Stimulated activated CD8-positive, alpha-beta memory T cell treated with anti-CD3 and anti-CD28 coated beads, Interleukin-15, amount 100 ng/mL, for 48 hours (primary cell): ENCODE data around the gene GPR39.

Source experiments
- DNase-seq, 2 donors: peaks; one replicate each; pipeline ENCODE4 v3.0.0-alpha.2; 2020; ENCODE audit warnings: low read depth in 2 of 2

Gene GPR39

DNA sequence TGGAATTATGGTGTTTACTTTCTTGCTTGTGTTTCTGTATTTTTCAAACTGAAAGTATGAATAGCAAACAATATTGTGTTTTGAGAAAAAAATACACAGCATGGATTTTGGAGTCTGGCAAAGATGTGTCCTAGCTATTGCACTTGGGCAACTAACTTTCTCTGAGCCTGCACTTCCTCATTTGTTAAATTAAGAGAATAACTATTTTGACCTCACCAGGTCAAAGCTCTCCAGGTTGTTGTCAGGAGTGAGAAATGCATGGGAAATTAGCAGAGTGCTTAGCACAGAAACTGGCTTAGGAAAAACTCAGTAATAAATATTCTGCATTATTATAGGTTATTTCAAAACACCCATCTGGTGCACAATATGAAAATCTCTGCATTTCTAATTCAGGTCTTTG, 225.2 kb downstream of the GPR39 start:
- DNase-seq = no peak

- no peak for DNase-seq
These were observed 225.8 kb downstream of the GPR39 start for GRCh38 chr2:132642415-132642814.

- no peak for DNase-seq
These were observed 228.6 kb downstream of the GPR39 start for GRCh38 chr2:132645176-132645575.

DNA sequence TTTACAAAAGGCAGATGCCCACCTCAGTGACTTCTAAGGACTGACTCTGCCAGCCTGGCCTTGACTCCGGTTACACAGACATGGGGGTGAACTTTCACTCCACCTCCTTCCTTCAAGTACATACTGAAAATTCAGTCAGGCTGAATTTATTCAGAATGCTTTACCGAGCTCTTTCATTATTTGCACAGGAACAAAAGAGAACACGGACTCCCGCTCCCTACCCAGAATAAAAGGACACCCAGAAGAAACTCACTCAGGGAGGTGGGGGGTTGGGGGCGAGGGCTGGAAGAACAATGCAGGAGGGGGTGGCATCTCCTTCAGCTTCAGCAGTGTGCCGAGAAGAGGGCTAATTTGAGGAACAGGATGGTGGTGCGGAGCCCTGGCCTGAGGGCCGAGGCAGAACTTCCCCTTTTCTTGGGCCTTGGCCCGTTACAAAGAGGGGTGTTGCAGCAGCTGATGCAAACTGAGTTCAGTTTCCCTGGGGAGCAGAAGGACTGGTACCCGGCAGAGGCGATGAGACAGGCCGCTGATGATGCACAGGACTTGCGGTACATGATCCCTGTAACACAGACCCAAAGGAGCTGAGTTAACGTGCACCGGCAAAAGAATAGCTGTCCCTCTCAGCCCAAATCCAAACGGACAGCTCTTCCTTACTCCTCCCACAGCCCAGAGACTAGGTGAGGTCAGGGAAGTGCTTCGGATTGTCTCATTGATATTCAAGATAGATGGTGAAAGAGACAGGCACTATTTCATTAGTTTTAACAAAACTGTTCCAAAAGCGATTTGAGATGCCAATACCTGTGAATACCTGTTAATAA, 229.3 kb downstream of the GPR39 start:
- no peak for DNase-seq

- no peak for DNase-seq
These were observed 230.0 kb downstream of the GPR39 start for GRCh38 chr2:132646540-132647108.

DNA sequence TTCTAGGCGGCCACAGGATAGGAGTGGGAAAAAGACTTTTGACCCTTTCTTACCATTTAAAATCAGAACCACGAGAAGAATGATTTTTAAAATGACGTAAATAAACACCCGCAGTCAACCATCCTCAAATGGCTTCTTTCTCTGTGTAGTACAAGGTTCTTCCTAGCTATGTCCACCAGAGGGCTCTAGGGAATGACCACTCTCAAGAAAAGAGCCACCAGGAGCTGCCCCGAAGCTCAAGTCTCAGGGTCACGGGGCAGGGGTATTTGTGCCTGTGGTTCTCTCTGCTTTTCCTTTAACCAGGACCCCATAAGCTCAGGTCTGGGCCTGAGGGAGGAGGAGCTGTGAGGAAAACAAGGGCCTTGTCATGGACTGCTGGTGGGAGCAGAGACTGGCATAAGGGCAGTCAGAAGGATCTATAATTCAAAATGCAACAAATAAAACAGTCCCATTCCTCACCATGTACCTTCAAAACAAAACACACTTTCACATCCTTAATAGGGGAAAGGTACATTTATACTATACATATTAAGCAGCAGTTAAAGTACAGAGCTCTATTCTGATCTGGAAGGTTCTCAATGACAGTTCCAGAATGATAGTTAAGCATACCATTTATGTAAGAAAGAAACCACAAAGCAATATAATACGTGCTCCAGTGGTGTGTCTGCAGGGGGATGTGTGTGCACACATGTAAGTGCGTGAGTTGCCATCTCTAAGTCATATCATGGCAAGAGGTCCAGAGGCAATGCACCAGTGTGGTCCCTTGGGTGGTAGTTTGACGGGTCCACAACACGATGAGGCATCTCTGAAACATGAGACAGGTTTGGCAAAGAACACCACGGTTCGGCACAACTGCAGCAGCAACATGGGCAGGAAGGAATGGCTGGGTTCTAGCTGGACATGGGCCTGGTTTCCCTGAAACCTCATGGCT, 234.8 kb downstream of the GPR39 start:
- no peak for DNase-seq

DNA sequence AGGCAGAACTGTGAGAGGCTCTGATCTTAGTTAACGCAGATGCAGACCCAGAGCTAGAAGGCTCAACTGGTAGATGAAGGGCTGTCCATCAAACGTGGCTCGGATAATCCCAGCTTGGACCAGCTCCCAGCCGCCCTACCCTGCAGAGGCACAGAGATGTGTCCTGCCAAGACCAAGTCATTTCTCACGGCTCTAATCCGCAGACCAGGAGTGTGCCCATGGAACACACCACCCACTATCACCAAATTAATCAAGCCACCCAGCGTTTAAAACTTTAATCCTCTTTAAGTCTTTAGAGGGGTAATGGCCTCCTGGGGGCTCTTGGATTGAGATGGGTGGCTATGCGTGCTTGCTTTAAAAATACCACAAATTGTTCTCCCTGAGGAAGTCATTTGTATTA, 235.9 kb downstream of the GPR39 start:
- no peak for DNase-seq

DNA sequence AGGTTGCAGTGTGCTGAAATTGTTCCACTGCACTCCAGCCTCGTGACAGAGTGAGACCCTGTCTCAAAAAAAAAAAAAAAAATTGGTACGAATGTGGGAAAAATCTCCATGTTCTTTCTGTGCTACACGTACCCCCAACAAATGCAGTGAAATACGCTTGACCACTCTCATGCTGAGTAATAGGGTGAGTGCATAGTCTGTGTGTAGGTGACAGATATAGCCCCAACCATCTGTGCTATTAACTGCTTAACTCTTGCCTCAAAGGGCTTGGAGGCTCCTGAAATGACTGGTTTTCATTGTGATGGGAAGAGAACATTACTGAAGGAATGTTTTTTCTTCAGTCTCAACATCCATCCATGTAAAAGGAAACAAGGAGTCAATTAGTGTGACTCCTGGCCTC, 237.7 kb downstream of the GPR39 start:
- DNase-seq = no peak

DNA sequence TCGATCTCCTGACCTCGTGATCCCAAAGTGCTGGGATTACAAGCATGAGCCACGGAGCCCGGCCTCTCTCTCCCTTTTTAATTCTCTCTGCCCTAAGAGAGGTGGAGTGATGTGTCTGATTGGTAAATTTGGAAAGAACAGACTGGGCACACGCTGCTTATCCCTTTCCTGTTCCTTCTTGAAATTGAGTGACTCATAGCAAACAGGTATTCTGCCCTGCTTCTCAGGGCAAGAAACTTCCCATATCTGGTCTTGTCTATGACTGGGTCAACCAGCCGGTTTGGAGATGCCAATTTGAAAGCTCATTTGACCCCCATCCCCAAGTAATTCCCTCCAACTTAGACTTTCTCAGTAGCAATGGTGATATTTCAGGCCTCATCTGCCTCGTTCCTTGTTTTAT, 238.4 kb downstream of the GPR39 start:
- no peak for DNase-seq

DNA sequence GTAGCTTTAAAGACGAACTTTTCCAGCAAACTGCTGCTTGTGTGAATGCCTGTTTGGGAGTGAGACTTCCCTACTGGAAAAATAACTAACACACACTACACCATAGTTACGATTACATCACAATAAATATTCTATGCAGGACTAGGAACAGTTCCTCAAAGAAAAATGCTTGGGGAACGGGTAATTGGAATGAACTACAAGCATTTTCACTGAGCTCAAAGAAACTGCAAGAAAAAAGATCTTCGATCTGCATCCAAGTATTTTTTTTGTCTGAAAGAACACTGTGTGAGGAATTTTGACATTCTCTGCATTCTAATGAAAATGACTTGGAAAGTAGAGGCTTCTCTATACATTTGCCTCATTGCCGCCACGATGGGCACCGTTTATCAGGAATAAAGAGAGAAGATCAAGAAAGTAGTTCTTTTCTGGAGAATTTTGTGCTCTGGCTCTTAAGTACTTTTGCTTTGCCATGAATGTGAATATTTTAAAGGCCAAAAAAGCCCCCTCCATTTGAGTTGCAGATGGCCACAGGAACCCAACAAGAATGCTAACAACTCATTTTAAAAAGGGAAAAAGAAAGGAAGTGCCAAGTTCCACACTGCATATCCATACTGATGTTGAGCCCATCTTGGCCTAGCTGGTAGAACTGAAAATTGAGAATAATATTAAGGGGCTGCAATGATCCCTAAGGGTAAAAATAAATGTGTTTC, 239.8 kb downstream of the GPR39 start:
- DNase-seq = no peak

DNA sequence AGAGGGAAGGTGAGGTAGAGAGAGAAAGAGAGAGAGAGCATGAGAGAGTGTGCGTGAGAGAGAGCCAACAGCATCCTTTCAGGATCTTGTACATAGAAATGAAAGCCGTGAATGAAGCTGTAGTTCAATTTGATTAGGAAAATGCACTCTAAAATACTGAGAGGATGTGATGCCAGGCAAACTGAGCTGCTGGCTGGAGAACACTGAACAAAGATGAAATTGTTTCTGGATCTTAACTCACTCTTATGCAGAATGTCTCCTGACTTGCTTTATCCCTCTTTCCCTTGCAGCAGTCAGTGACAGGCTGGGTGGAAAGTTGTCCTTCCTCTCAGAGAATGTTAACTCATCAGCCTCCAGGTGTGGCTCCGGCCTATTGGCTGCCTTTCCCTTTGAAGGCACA, 242.7 kb downstream of the GPR39 start:
- no peak for DNase-seq

GRCh38 chr2:132662732-132663131, 246.1 kb downstream of the GPR39 start:
- DNase-seq = no peak

DNA sequence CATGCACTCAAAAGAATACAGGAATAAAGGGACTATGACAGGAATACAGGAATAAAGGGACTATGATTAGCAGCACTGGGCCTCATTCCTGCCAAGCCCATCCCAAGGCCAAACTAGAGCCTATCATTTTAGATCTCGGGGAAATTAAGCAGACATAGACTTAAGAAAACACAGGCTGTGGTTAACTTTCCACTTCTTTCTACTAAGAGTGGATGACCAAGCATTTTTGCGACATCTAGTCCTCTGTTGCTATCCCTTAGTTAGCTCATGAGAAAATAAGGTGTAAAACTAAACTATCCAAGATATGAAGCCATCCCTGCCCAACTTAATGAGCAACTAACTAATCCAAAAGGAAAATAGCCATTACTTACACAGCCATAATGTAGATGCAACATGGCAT, 247.5 kb downstream of the GPR39 start:
- no peak for DNase-seq

GRCh38 chr2:132665401-132666140, 249.0 kb downstream of the GPR39 start:
- DNase-seq = no peak

- DNase-seq = no peak
These were observed 251.1 kb downstream of the GPR39 start for GRCh38 chr2:132667706-132668105.

GRCh38 chr2:132668189-132668823, 251.7 kb downstream of the GPR39 start:
- no peak for DNase-seq

DNA sequence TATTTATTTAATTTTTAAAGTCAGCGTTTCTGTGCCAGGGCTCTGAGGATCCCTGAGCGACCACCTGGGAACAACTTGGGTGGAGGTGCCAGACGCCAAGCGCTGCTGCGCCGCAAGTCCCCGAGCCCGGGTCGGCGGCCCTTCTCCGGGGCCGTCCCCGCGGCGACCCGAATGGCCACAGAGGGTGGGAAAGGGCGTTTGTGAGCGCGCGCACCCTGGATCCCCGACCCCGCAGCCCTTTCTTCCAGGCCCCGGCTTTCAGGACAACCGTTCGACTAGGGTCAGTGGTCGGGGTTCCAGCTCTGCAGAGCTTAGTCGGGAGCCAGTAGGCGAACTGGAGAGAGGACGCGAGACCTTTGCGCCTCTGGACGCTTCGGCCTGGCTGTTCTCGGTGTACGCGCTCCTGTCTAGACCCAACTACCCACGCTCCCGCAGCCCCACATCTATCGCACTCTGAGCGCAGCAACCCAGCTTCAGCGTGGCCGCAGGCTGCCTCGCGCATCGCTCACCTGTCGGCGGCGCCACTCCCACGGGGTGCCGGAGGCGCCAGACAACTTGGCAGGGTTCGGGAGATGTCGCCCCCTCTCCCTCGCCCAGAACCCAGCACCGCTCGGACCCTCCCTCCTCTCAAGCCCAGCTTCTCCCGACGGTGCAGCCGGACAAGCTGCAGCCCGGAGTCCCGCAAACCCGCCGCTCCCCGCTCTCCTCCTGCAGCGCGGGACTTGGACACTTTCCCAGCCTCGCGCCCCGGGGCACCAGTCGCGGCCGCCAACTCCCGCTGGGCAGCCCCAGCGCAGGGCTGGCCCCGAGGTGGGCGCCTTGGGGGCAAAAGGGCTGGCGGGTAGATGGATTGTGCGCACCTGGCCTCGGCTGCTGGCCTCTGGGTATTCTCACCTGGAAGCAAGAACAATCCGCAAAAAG, 252.6 kb downstream of the GPR39 start:
- no peak for DNase-seq

- DNase-seq = no peak
These were observed 253.4 kb downstream of the GPR39 start, which contains the start of gene LYPD1 for GRCh38 chr2:132669908-132670495. Gene LYPD1 (minus strand): TSS chr2:132670205. CDS start chr2:132669932, 273 bp downstream.
